ENCODE results near the gene PTPRE.

DNA sequence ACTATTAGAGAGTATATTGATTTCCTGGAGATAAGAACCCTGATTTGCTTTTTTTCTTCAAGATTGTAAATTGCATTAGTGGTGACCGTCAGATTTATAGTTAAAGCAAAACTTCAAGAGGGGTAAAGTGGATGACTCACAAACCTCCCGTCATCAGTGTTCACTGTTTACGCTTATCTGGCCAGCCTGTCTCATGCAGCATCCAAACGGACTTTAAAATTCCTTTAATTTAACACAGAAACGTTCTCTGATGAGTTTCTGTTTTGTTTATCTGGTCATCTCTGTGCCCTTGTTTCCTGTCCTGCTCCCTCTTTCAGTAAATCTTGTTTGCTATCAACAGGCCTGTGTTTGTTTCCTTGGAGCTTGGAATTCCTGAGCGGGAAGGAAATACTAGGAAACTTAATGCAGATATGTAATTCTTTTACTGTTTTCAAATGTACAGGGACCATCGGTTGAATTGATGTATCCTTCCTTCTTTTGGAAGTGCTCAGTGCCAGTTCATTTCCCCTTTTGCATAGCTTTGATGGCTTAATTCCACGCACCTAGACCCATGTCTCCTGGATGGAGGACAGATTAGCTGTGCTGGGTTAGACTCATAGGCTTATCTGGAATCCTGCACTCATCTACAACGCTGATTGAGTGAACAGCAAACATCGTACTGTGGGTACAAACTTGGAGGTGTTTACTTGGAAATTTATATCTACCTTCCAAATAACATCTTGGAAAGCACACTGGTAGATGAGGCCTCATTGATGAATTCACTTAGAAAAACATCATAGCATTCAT lies 21.3 kb downstream of the PTPRE start:
- no peak for TF ChIP-seq POLR2A (IDR thresholded peaks at IDR 0.05)
- TF ChIP-seq, protein P1, sequence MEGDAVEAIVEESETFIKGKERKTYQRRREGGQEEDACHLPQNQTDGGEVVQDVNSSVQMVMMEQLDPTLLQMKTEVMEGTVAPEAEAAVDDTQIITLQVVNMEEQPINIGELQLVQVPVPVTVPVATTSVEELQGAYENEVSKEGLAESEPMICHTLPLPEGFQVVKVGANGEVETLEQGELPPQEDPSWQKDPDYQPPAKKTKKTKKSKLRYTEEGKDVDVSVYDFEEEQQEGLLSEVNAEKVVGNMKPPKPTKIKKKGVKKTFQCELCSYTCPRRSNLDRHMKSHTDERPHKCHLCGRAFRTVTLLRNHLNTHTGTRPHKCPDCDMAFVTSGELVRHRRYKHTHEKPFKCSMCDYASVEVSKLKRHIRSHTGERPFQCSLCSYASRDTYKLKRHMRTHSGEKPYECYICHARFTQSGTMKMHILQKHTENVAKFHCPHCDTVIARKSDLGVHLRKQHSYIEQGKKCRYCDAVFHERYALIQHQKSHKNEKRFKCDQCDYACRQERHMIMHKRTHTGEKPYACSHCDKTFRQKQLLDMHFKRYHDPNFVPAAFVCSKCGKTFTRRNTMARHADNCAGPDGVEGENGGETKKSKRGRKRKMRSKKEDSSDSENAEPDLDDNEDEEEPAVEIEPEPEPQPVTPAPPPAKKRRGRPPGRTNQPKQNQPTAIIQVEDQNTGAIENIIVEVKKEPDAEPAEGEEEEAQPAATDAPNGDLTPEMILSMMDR (IDR thresholded peaks at IDR 0.05) = no peak

All from body of pancreas (tissue), 4 donors.